Neural cell (in vitro differentiated cells): ENCODE results near the gene HDAC4.

ENCODE experiments used
- CTCF ChIP-seq: fragments of 450-650 bp; IDR thresholded peaks from 2 replicates; pipeline ENCODE4 v1.5.1; 2014; ENCODE audit warnings: antibody characterized with exemption, mild to moderate bottlenecking, moderate library complexity; ENCODE audit not compliant: poor library complexity, severe bottlenecking
- EP300 ChIP-seq: fragments of 450-650 bp; conservative IDR thresholded peaks from 2 replicates; pipeline ENCODE4 v1.6.1; 2014; ENCODE audit warnings: antibody characterized with exemption, mild to moderate bottlenecking, moderate library complexity; ENCODE audit not compliant: poor library complexity, severe bottlenecking
- POLR2AphosphoS5 ChIP-seq: IDR thresholded peaks from 2 replicates; pipeline ENCODE4 v1.6.1; 2012
- REST ChIP-seq: IDR thresholded peaks from 2 replicates; pipeline ENCODE4 v1.6.1; 2012; ENCODE audit warnings: borderline replicate concordance
- TAF1 ChIP-seq: IDR thresholded peaks from 2 replicates; pipeline ENCODE4 v1.6.1; 2012; ENCODE audit warnings: low read depth

GRCh38 chr2:239138610-239139009 lies 262.2 kb downstream of the HDAC4 start:
- TF ChIP-seq EP300 (no peak), REST (no peak), CTCF (no peak), TAF1 (no peak), POLR2AphosphoS5 (no peak)
